ENCODE measurements around the gene IGFL1.
"Not testable (repeated sequence)": the region's sequence is repeated elsewhere in the genome, so short reads cannot be mapped to it uniquely, and the experiment has no call there.

IGFL1 gene

GRCh38 chr19:46204008-46204407, 25.5 kb upstream of the IGFL1 start:
- TF ChIP-seq CTCF (IDR thresholded peaks at IDR 0.05; ENCODE audit: low read length, missing control alignments), result no peak
- no peak for DNase-seq (ENCODE audit: low read depth)
- no peak overlapping the region for H3K4me3 ChIP-seq (replicated peaks; ENCODE audit: low read depth, low read length)

GRCh38 chr19:46205183-46205984, 24.2 kb upstream of the IGFL1 start:
- DNase-seq (ENCODE audit: low read depth), result no peak
- no peak overlapping the region for H3K4me3 ChIP-seq (replicated peaks; ENCODE audit: low read depth, low read length)
- TF ChIP-seq CTCF (IDR thresholded peaks at IDR 0.05; ENCODE audit: low read length, missing control alignments), result no peak

GRCh38 chr19:46206176-46206575, 23.4 kb upstream of the IGFL1 start:
- no peak for TF ChIP-seq CTCF (IDR thresholded peaks at IDR 0.05; ENCODE audit: low read length, missing control alignments)
- no peak for DNase-seq (ENCODE audit: low read depth)
- no peak overlapping the region for H3K4me3 ChIP-seq (replicated peaks; ENCODE audit: low read depth, low read length)

GRCh38 chr19:46206682-46207081, 22.9 kb upstream of the IGFL1 start:
- TF ChIP-seq CTCF (IDR thresholded peaks at IDR 0.05; ENCODE audit: low read length, missing control alignments), result no peak
- no peak for DNase-seq (ENCODE audit: low read depth)
- no peak overlapping the region for H3K4me3 ChIP-seq (replicated peaks; ENCODE audit: low read depth, low read length)

GRCh38 chr19:46207858-46208257, 21.7 kb upstream of the IGFL1 start:
- not testable (repeated sequence) for H3K4me3 ChIP-seq (replicated peaks; ENCODE audit: low read depth, low read length); DNase-seq (ENCODE audit: low read depth)

- no peak for DNase-seq (ENCODE audit: low read depth)
- no peak overlapping the region for H3K4me3 ChIP-seq (replicated peaks; ENCODE audit: low read depth, low read length)
- TF ChIP-seq CTCF (IDR thresholded peaks at IDR 0.05; ENCODE audit: low read length, missing control alignments), result no peak
These were observed 20.5 kb upstream of the IGFL1 start for GRCh38 chr19:46209051-46209450.

- no peak for TF ChIP-seq CTCF (IDR thresholded peaks at IDR 0.05; ENCODE audit: low read length, missing control alignments)
- no peak for DNase-seq (ENCODE audit: low read depth)
- no peak overlapping the region for H3K4me3 ChIP-seq (replicated peaks; ENCODE audit: low read depth, low read length)
These were observed 20.1 kb upstream of the IGFL1 start for GRCh38 chr19:46209472-46209871.
